HG03045 (cell line): ENCODE results near the gene ADH1A.
"Not testable (repeated sequence)": the region's sequence is repeated elsewhere in the genome, so short reads cannot be mapped to it uniquely, and the experiment has no call there.

Experiments
- ATAC-seq: cut with Tn5 transposase; IDR thresholded peaks from one replicate; pipeline ENCODE4 v1.9.1; 2021; ENCODE audit warnings: mild to moderate bottlenecking, moderate library complexity; ENCODE audit not compliant: unreplicated experiment

ADH1A gene

DNA sequence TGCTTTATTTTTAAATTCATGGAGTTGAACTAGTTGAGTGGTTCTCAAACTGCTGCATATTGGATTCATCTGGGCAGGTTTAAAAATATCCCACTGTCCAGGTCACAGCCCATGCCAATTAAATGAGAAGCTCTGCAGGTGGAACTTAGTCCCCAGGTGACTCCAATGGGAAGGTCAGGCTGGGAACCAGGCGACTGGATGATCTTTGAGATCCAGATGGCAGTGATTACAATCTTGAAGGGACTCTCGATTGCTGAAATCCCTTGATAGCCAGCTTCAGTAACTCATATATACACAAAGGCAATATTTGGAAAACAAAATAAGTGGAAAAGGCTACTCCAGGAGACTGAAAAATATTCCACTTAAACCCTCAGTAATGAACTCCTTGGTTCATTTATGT is 8.1 kb downstream of the ADH1A start:
- ATAC-seq = no peak

DNA sequence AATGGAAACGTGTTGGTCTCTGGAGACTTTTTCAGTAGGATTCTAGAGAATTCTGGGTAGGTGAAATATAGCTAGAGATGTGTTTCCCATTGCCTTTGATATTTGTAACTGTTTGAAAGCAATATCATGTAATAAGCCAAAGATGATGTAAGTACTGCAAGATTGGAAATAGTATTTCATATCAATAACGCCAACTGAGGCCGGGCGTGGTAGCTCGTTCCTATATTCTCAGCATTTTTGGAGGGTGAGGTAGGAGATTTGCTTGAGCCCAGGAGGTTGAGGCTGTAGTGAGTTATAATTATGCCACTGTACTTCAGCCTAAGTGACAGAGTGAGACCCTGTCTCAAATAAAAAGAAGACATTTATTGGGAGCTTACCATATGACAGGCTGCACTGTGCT is 9.5 kb downstream of the ADH1A start:
- ATAC-seq = no peak

DNA sequence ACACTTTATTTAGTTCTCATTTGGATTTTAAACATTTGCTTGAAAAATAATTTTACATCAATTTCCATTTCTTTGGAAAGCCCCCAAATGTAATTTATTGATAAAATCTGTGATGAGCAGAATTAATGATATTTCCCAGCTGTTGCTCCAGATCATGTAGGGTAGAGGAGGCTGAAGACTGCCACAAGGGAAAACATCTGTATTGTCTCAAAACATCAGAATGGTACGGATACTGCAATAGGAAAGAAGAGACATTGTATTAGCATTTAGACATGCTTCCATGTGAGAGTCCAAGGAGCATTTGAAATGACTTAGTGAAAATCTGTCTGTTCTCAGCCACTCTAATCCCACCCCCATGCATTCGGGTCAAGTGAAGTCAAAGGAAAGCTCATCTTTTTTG is 14.4 kb downstream of the ADH1A start:
- ATAC-seq = no peak

DNA sequence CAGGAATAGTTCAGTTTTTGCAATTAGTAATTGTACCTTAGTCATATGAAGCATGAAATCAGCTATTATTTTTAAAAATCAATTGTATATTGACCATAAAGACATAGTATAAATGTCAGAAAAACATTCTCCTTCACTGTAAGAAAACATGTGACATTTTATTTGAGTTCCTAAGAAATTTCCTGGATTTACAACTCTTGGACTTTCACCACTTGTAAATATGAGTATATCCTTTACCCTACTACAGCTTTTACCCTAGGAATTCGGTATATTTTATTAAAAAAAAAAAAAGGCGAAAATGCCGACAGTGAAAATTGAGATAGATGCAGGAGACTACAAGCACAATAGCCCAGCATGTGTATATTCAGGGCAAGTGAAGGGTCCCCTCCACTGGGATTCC is 14.9 kb downstream of the ADH1A start:
- ATAC-seq = no peak

DNA sequence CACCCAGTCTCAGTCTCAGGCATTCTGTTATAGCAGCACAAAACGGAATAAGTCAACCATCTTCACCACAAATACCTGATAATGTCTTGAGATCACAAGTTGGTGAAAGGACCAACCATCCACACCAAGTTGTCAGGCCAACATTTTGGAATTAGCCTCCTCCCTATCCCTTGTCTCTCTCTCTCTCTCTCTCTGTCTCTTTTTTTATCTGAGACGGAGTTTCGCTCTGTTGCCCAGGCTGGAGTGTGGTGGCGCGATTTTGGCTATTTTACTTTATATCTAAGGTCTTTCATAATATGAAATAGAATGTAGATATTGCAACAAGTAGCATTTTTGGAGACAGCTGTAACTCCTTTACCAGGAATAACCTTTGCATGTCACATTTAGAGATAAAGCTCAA is 15.7 kb downstream of the ADH1A start:
- no peak for ATAC-seq

DNA sequence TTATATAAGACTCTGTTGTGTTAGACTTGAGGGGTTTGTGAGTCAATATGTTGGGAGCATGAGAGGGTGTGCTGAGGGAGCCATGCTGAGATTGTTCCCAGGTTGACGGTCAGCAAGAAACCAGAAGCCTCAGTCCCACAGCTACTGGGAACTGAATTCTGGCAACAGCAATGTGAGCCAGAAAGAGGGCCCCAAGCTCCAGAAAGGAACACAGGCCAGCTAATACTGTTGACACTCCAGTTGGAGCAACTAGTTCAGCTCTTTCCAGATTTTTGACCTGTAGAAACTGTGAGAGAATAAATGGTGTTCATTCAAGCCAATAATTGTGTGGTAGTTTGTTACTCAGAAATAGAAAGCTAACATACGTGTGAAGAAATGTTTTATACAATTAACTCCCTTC is 17.1 kb downstream of the ADH1A start:
- ATAC-seq = no peak

DNA sequence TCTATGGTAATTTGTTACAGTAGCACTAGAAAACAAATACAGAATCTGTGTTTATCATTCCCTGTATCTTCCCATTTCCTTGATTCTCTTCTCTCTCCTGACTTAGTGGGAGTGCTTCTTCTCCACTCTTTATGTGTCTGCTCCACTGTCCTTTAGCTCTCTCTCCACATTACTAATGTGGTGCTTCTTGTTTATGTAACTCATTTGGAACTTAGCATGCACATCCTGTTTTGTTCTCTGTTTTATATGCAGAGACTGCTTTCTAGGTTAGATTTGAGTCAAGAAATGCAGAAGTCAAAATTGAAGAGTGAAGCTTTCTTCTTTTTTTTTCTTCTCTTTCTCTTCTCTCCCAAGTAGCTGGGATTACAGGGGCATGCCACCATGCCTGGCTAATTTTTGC is 25.9 kb downstream of the ADH1A start:
- no peak for ATAC-seq

DNA sequence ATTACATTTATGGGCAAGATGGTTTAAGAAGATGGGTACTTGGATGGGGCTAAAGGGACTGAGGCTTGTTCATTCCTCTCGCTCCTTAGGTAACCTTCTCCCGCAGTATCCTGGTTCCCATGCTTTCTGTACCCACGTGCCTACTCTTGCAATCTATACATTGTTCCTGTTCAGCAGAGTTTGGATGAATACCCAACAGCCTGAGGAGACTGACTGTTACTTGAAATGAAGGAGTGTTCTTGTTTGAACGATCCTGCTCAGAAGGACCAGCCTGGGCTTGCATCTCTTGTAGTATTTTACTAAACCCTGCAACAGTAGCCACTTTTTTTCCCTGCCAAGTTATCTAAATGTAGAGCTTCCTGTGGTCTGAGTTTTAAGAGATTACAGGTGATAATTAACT is 38.0 kb downstream of the ADH1A start:
- ATAC-seq = no peak

DNA sequence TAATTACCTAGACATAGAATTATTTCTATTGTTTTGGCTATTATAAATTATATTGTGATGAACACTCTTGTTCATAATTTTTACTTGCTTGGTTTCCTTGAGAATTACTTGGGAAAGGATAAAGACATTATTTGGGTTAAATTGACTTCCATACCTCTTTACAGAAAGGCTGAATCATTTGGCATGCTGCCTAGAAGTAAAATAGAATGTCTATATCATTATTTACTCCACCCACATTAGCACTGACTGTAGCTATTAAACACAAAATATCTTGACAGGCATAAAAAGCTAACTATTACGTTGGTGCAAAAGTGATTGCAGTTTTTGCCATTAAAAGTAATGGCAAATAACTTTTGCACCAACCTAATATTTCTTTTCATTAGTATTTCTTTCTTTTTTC is 42.1 kb downstream of the ADH1A start:
- ATAC-seq = no peak

DNA sequence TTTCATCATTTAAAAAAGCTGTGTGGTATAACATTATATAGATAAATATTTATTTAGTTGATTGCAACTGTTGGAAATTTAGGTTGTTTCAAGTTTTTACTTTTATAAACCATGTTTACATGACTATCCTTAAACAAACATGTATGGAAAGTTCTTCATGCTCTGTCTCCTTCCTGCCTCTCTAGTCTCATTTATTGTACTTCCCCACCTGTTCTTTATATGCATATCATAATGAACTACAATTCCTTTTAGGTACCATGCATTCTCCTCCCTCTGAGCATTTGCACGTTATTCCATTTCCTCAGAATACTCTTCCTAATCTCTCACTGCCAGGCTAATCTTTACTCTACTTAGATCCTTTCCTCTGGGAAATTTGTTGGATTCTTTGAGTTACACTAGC is 54.8 kb downstream of the ADH1A start:
- no peak for ATAC-seq

DNA sequence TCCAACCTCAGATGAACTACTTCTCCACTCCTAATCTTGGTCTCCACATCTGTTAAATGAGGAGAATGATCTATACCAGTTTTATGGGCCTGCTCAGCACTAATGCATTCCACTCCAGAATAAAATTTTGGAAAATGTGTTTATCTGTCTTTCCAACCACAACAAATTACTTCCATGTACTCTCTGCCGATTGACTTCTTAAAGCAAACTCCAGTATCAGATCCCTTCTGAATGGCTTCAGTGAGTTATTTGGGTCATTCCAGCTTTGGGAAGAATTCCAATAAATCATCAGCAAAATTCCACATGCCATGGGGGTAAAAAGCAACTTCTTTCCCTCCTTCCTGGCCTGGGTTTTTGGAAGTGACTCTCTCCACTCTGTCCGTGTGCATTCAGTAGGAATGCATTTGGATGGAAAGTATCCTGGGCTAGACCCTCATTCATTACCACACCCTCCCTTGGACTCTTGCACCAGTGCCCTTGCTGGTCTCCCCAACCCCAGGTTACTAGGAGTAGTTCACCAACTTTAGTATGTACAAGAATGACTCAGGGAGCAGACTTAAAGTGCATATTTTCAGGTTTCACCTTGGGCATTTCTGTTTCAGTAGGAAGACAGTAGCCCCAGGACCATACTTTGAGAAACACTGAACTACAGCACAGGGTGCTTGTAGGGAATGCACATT is 56.3 kb downstream of the ADH1A start:
- no peak for ATAC-seq

DNA sequence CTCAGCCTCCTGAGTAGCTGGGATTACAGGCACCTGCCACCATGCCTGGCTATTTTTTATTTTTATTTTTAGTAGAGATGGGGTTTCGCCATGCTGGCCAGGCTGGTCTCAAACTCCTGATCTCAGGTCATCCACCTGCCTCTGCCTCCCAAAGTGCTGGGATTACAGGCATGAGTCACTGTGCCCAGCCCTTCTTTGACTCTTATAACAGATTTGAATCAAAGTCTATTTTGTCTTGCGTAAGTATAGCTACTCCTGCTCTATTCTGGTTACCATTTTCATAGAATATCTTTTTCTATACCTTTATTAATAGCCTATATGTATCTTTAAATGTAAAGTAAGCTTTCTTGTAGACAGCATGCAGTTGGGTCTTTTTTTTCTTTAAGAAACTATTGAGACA is 57.4 kb downstream of the ADH1A start:
- ATAC-seq = not testable (repeated sequence)

DNA sequence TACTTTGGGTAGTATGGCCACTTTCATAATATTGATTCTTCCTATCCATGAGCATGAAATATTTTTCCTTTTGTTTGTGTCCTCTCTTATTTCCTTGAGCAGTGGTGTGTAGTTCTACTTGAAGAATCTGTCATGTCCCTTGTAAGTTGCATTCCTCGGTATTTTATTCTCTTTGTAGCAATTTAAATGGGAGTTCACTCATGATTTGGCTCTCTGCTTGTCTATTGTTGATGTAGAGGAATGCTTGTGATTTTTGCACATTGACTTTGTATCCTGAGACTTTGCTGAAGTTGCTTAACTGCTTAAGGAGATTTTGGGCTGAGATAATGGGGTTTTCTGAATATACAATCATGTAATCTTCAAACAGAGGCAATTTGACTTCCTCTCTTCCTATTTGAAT is 62.1 kb downstream of the ADH1A start:
- not testable (repeated sequence) for ATAC-seq

DNA sequence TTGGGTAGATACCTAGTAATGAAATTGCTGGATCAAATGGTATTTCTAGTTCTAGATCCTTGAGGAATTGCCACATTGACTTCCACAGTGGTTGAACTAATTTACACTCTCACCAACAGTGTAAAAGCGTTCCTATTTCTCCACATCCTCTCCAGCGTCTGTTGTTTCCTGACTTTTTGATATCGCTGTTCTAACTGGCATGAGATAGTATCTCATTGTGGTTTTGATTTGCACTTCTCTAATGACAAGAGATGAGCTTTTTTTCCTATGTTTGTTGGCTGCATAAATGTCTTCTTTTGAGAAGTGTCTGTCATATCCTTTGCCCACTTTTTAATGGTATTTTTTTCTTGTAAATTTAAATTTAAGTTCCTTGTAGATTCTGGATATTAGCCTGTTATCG is 63.1 kb downstream of the ADH1A start:
- not testable (repeated sequence) for ATAC-seq
